Measurements from ENCODE around the gene EEF1G. TPM values are rescaled to one million over a fixed set of nuclear protein-coding genes. Genes with fewer than 3 reads are reported as not detected.

Gene EEF1G
- total RNA-seq, 1 donor = 1,014 TPM

DNA sequence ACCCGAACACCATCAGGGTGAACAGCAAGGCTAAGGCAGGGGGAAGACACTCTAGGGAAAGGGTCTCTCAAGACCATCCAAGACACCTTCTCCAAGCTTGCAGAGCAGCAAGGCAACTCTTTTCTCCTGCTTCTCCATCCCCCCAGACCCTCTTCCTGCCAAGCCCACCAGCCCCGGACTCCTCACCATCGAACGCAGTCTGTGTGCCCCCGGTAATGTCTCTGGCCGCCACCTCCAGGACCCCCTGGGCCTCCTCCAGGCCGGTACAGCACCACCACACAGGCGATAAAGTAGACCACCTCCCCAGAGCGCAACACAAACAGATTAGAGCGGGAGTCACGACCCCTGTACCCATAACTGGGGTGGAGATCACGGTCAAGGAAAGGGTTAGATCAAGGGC lies 35.1 kb upstream of the EEF1G start:
- DNase-seq (ENCODE audit: low read depth) = no peak
- TF ChIP-seq, protein P1, sequence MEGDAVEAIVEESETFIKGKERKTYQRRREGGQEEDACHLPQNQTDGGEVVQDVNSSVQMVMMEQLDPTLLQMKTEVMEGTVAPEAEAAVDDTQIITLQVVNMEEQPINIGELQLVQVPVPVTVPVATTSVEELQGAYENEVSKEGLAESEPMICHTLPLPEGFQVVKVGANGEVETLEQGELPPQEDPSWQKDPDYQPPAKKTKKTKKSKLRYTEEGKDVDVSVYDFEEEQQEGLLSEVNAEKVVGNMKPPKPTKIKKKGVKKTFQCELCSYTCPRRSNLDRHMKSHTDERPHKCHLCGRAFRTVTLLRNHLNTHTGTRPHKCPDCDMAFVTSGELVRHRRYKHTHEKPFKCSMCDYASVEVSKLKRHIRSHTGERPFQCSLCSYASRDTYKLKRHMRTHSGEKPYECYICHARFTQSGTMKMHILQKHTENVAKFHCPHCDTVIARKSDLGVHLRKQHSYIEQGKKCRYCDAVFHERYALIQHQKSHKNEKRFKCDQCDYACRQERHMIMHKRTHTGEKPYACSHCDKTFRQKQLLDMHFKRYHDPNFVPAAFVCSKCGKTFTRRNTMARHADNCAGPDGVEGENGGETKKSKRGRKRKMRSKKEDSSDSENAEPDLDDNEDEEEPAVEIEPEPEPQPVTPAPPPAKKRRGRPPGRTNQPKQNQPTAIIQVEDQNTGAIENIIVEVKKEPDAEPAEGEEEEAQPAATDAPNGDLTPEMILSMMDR (IDR thresholded peaks at IDR 0.05; ENCODE audit: insufficient read depth, low read depth, low read length) = no peak
- H3K4me3 ChIP-seq (ENCODE audit: low read depth, low read length) = no peak overlapping the region

DNA sequence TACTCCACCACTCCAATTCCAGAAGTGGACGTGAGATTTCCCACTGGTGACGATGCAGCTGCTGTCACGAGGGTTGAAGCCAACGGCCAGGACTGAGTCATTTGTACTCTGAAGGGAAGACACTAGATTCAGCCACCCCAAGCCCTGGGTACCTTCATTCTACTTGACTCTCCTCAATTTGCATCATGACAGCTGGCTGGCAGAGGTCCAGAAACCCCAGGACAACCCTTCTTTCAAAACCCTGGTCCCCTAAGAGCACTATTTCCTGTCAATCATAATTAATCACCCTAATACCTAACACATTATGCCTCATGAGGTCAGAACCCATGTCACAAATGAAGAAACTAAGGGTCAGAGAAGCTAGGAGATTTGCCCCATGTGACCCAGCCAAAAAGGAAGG lies 34.0 kb upstream of the EEF1G start:
- no peak for DNase-seq (ENCODE audit: low read depth)
- TF ChIP-seq, protein P1 (IDR thresholded peaks at IDR 0.05; ENCODE audit: insufficient read depth, low read depth, low read length) = no peak
- no peak overlapping the region for H3K4me3 ChIP-seq (ENCODE audit: low read depth, low read length)

DNA sequence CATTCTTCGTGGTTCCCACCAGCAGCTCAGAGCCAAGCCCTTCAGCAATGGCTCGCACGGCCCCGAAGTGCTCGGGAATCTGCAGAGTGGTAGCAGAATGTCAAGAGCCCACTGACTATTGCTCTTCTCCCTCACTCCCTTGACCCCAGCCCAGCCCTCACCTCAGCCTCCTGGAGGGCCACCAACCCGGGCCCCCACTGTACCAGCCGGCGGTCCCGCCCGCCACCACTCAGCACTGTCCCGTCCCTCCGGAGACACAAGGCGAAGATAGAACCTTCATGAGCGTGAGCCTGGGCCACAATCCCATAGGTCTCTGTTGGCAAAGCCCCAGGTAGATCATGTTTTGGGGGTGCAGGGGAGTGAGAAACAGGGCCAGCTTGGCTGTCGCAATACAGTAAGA lies 32.2 kb upstream of the EEF1G start:
- H3K4me3 ChIP-seq (ENCODE audit: low read depth, low read length) = no peak overlapping the region
- TF ChIP-seq, protein P1 (IDR thresholded peaks at IDR 0.05; ENCODE audit: insufficient read depth, low read depth, low read length) = no peak
- no peak for DNase-seq (ENCODE audit: low read depth)

DNA sequence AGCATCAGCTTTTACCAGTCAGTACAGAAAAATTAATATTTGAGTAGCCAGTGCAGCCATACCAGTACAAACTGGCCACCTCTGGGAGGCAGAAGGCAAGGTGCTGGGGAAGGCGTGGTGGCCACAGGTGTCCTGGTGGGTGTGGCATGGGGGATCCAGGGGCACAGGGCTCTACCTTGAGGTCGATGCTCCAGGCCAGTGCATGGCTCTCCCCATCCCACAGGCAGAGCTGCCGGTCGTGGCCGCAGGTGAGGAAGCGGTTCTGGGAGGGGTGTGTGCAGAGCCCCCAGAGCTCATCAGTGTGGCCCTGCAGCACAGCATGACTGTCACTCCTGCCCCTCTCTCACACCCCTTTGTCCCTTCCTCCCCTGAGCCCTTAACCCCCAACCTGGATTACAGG lies 31.8 kb upstream of the EEF1G start:
- no peak for DNase-seq (ENCODE audit: low read depth)
- no peak overlapping the region for H3K4me3 ChIP-seq (ENCODE audit: low read depth, low read length)

DNA sequence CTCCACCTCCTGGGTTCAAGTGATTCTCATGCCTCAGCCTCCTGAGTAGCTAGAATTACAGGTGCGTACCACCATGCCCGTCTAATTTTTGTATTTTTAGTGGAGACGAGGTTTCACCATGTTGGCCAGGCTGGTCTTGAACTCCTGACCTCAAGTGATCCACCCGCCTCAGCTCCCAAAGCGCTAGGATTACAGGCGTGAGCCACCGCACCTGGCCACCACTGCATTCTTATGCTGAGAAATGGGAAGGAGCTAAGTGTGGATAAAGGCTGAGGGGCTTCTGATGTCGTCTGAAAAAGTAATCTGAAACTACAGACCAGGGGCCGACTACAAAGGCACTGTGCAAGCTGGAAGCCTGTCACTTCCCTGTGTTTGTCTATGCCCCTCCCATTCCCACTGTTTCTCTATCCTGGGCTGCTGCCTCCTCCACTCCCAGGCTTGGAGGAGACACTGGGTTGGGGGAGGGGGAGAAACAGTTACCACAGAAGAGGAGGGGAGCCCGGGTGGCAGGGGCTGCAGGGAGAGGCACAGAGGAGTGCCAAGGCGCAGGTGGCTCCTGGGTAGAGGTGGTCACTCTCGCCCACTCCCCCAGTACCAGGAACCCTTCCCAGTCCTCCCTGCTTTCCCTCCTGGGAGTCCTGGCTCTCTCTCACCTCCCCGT lies 30.9 kb upstream of the EEF1G start:
- TF ChIP-seq, protein P1 (IDR thresholded peaks at IDR 0.05; ENCODE audit: insufficient read depth, low read depth, low read length) = no peak
- DNase-seq (ENCODE audit: low read depth) = no peak
- H3K4me3 ChIP-seq (ENCODE audit: low read depth, low read length) = no peak overlapping the region

More for the DNA sequence above, 31.8 kb upstream of the EEF1G start:
- TF ChIP-seq, protein P1 (IDR thresholded peaks at IDR 0.05; ENCODE audit: insufficient read depth, low read depth, low read length) = no peak

DNA sequence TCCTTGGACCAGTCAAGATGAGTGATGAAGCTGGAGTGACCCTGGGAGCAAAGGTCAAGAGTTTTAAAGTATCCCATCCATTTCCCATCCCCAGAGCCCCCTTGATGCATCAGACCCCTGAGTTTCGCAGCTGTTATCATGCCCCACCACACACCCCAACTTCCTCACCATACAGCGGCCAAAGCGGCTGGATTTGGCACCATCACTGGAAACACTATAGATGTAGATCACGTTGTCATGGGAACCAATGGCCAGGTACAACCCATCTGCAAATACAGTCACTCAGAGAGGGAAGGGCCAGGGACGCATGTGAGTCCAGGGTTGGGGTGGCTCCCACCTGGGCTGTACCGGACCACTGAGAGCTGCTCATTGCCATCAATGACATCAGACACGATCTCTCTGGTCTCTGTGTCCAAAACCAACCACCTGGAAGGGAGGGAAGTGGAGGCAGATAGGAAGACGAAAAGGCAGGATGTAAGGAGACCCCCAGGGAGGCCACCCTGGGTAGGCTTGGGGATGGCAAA lies 30.1 kb upstream of the EEF1G start:
- DNase-seq (ENCODE audit: low read depth) = no peak
- TF ChIP-seq, protein P1 (IDR thresholded peaks at IDR 0.05; ENCODE audit: insufficient read depth, low read depth, low read length) = no peak

DNA sequence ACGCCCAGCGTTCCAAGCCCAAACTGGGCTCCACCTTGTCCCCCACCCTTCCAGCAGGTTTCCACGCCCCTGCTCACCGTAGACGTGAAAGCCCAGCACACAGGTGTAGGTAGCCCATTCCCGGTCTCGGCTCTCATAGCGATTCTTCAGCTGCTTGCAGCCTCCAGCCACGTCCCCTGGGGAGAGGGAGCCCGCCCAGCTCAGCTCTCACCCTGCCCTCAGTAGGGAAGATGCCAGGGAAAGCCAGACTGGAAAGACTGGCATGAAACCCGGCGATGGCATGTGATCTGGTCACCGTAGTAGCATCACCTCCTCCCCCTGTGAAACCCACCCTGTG lies 29.3 kb upstream of the EEF1G start:
- TF ChIP-seq, protein P1 (IDR thresholded peaks at IDR 0.05; ENCODE audit: insufficient read depth, low read depth, low read length) = no peak
- no peak for DNase-seq (ENCODE audit: low read depth)
- peak overlapping the region; percentile 92 for H3K4me3 ChIP-seq (ENCODE audit: low read depth, low read length)

More for the DNA sequence above, 30.1 kb upstream of the EEF1G start:
- H3K4me3 ChIP-seq (ENCODE audit: low read depth, low read length) = no peak overlapping the region
